HepG2 (cell line): ENCODE measurements around the gene ZNF217. TPM values are rescaled to one million over a fixed set of nuclear protein-coding genes. Genes with fewer than 3 reads are reported as not detected.

Experiments used
- AHDC1 ChIP-seq: sonication (generic); formaldehyde crosslinking; IDR thresholded peaks from 2 replicates; pipeline ENCODE4 v1.5.1; 2020; ENCODE audit warnings: mild to moderate bottlenecking, missing genetic modification reagents, borderline replicate concordance
- CHCHD3 ChIP-seq: sonication (generic); formaldehyde crosslinking; IDR thresholded peaks from 2 replicates; pipeline ENCODE4 v1.8.0; 2022; ENCODE audit warnings: mild to moderate bottlenecking, missing genetic modification reagents, moderate library complexity
- FUBP1 ChIP-seq: sonication (generic); formaldehyde crosslinking; IDR thresholded peaks from 2 replicates; pipeline ENCODE4 v1.5.1; 2020; ENCODE audit warnings: missing genetic modification reagents, mild to moderate bottlenecking, borderline replicate concordance
- HMG20B ChIP-seq: conservative IDR thresholded peaks from 2 replicates; pipeline ENCODE4 v1.6.1; 2016; ENCODE audit warnings: missing genetic modification reagents, missing compliant biosample characterization
- KDM2A ChIP-seq: sonication (generic); formaldehyde crosslinking; IDR thresholded peaks from 2 replicates; pipeline ENCODE4 v1.4.0; 2020; ENCODE audit warnings: low read depth, missing genetic modification reagents, borderline replicate concordance
- KLF13 ChIP-seq: sonication (generic); formaldehyde crosslinking; IDR thresholded peaks from 2 replicates; pipeline ENCODE4 v1.4.0; 2020; ENCODE audit warnings: mild to moderate bottlenecking, missing genetic modification reagents
- RAD51 ChIP-seq: fragments of 450-650 bp; IDR thresholded peaks from 2 replicates; pipeline ENCODE4 v1.6.1; 2016; ENCODE audit warnings: borderline replicate concordance
- RELA ChIP-seq: sonication (generic); formaldehyde crosslinking; IDR thresholded peaks from 2 replicates; pipeline ENCODE4 v1.4.0; 2020; ENCODE audit warnings: missing genetic modification reagents
- SIN3B ChIP-seq: fragments of 150-350 bp; IDR thresholded peaks from 2 replicates; pipeline ENCODE4 v1.6.1; 2014; ENCODE audit warnings: low read length
- TEAD3 ChIP-seq: optimal IDR thresholded peaks from 2 replicates; pipeline ENCODE3; 2016; ENCODE audit warnings: borderline replicate concordance
- ZFP36 ChIP-seq: fragments of 150-350 bp; IDR thresholded peaks from 2 replicates; pipeline ENCODE4 v1.6.1; 2018; ENCODE audit warnings: borderline replicate concordance, low read length, low read depth; ENCODE audit not compliant: partially characterized antibody
- ZGPAT ChIP-seq: IDR thresholded peaks from 2 replicates; pipeline ENCODE4 v1.6.1; 2016; ENCODE audit warnings: mild to moderate bottlenecking
- ZNF44 ChIP-seq: sonication (generic); formaldehyde crosslinking; IDR thresholded peaks from 2 replicates; pipeline ENCODE4 v1.5.1; 2020; ENCODE audit warnings: mild to moderate bottlenecking, missing genetic modification reagents
- ZNF547 ChIP-seq: sonication (generic); formaldehyde crosslinking; IDR thresholded peaks from 2 replicates; pipeline ENCODE4 v1.5.1; 2020; ENCODE audit warnings: mild to moderate bottlenecking, missing genetic modification reagents
- ZNF556 ChIP-seq: sonication (generic); formaldehyde crosslinking; IDR thresholded peaks from 2 replicates; pipeline ENCODE4 v1.4.0; 2020; ENCODE audit warnings: mild to moderate bottlenecking, missing genetic modification reagents, borderline replicate concordance
- ZNF569 ChIP-seq: sonication (generic); formaldehyde crosslinking; IDR thresholded peaks from 2 replicates; pipeline ENCODE4 v1.5.0; 2020; ENCODE audit warnings: mild to moderate bottlenecking, missing genetic modification reagents, moderate library complexity, borderline replicate concordance
- ZNF670 ChIP-seq: sonication (generic); formaldehyde crosslinking; IDR thresholded peaks from 2 replicates; pipeline ENCODE4 v1.8.0; 2022; ENCODE audit warnings: mild to moderate bottlenecking, missing genetic modification reagents, borderline replicate concordance
- ZNF678 ChIP-seq: sonication (generic); formaldehyde crosslinking; IDR thresholded peaks from 2 replicates; pipeline ENCODE4 v1.4.0; 2020; ENCODE audit warnings: mild to moderate bottlenecking, missing genetic modification reagents
- ZNF724P ChIP-seq: sonication (generic); formaldehyde crosslinking; IDR thresholded peaks from 2 replicates; pipeline ENCODE4 v1.8.0; 2022; ENCODE audit warnings: missing genetic modification reagents, borderline replicate concordance
- polyA plus RNA-seq, 8 experiments: library from polyadenylated mRNA; depleted of rRNA in 3 of 8; stranded (reverse) in 7 of 8; unstranded in 1 of 8; fragments of >200 nt; fragmentation: Illumina TruSeq in 4 of 8; extraction: Trizol in 4 of 8; gene quantifications; 2 replicates each; pipeline versions ENCODE4 v1.2.1 to v1.2.3, GENCODE V29; 2011 to 2016; ENCODE audit warnings: low read depth in 4 of 8, missing spikeins in 1 of 8, mixed read lengths in 1 of 8; ENCODE audit not compliant: insufficient read depth in 1 of 8
- total RNA-seq, 5 experiments: library from RNA; depleted of rRNA; stranded (reverse); fragments of >200 nt; fragmentation: Illumina TruSeq; extraction: Trizol; gene quantifications; 2 replicates each; pipeline ENCODE4 v1.2.3, GENCODE V29; 2016; ENCODE audit warnings: low read depth in 1 of 5
- TF ChIP-seq, protein P1 (sequence below): IDR thresholded peaks from 2 replicates; pipeline ENCODE4 v1.6.1; 2018; ENCODE audit warnings: missing genetic modification reagents

Gene ZNF217
- total and polyA plus RNA-seq, 2 of the 13 experiments (the other 11 are each of a cell fraction or from before 2014, with no cell fraction given): 22.3 to 29.8 TPM

GRCh38 chr20:53547664-53548239 is 45.9 kb downstream of the ZNF217 start (continued):
- peak; percentile 69 for TF ChIP-seq ZGPAT (CRISPR knock-in tag)
- TF ChIP-seq FUBP1 (CRISPR knock-in tag): 0 out of 2 replicates have a peak, but pooled peaks have one; percentile 36
- TF ChIP-seq ZNF724P (CRISPR knock-in tag): 0 out of 2 replicates have a peak, but pooled peaks have one; percentile 27
- no peak for TF ChIP-seq TEAD3 (CRISPR knock-in tag)
- TF ChIP-seq RAD51: no peak
- TF ChIP-seq AHDC1: peak; percentile 36; the same call in 1 of the 2 replicates
- no peak for TF ChIP-seq CHCHD3 (CRISPR knock-in tag)
- 0 out of 2 replicates have a peak, but pooled peaks have one; percentile 13 for TF ChIP-seq HMG20B (CRISPR knock-in tag)
- TF ChIP-seq ZFP36: peak; percentile 60
- TF ChIP-seq, protein P1, sequence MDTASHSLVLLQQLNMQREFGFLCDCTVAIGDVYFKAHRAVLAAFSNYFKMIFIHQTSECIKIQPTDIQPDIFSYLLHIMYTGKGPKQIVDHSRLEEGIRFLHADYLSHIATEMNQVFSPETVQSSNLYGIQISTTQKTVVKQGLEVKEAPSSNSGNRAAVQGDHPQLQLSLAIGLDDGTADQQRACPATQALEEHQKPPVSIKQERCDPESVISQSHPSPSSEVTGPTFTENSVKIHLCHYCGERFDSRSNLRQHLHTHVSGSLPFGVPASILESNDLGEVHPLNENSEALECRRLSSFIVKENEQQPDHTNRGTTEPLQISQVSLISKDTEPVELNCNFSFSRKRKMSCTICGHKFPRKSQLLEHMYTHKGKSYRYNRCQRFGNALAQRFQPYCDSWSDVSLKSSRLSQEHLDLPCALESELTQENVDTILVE (CRISPR knock-in tag): peak; percentile 80; the same call in 1 of the 2 replicates
- TF ChIP-seq KLF13 (CRISPR knock-in tag): 0 out of 2 replicates have a peak, but pooled peaks have one; percentile 50
- TF ChIP-seq ZNF678: no peak
- TF ChIP-seq ZNF556 (CRISPR knock-in tag): no peak; the same call in 1 of the 2 replicates
- TF ChIP-seq SIN3B: 0 out of 2 replicates have a peak, but pooled peaks have one; percentile 31
- TF ChIP-seq KDM2A (CRISPR knock-in tag): no peak
- 0 out of 2 replicates have a peak, but pooled peaks have one; percentile 47 for TF ChIP-seq ZNF44 (CRISPR knock-in tag)
- no peak for TF ChIP-seq ZNF569 (CRISPR knock-in tag)
- TF ChIP-seq ZNF670 (CRISPR knock-in tag): peak; percentile 40; the same call in 1 of the 2 replicates
- 0 out of 2 replicates have a peak, but pooled peaks have one; percentile 47 for TF ChIP-seq ZNF547 (CRISPR knock-in tag)
- TF ChIP-seq RELA (CRISPR knock-in tag): 0 out of 2 replicates have a peak, but pooled peaks have one; percentile 54
